ENCODE data around the gene NR4A1. TPM values are rescaled to one million over a fixed set of nuclear protein-coding genes. Genes with fewer than 3 reads are reported as not detected.

Gene NR4A1
- total and polyA plus RNA-seq, 2 of the 13 experiments (the other 11 are each of a cell fraction or from before 2014, with no cell fraction given), result 5.7 to 15.2 TPM

GRCh38 chr12:52050758-52051541 is at the start of gene NR4A1 (continued):
- TF ChIP-seq, protein P1, sequence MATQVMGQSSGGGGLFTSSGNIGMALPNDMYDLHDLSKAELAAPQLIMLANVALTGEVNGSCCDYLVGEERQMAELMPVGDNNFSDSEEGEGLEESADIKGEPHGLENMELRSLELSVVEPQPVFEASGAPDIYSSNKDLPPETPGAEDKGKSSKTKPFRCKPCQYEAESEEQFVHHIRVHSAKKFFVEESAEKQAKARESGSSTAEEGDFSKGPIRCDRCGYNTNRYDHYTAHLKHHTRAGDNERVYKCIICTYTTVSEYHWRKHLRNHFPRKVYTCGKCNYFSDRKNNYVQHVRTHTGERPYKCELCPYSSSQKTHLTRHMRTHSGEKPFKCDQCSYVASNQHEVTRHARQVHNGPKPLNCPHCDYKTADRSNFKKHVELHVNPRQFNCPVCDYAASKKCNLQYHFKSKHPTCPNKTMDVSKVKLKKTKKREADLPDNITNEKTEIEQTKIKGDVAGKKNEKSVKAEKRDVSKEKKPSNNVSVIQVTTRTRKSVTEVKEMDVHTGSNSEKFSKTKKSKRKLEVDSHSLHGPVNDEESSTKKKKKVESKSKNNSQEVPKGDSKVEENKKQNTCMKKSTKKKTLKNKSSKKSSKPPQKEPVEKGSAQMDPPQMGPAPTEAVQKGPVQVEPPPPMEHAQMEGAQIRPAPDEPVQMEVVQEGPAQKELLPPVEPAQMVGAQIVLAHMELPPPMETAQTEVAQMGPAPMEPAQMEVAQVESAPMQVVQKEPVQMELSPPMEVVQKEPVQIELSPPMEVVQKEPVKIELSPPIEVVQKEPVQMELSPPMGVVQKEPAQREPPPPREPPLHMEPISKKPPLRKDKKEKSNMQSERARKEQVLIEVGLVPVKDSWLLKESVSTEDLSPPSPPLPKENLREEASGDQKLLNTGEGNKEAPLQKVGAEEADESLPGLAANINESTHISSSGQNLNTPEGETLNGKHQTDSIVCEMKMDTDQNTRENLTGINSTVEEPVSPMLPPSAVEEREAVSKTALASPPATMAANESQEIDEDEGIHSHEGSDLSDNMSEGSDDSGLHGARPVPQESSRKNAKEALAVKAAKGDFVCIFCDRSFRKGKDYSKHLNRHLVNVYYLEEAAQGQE (IDR thresholded peaks at IDR 0.05; ENCODE audit: borderline replicate concordance in 1 of 2, low read depth in 1 of 2, low read length in 2 of 2), result 0 out of 4 replicates have a peak, but pooled peaks of 1 of the 2 experiments have one; percentile 26
- TF ChIP-seq ZNF121 (CRISPR knock-in tag; IDR thresholded peaks at IDR 0.05) (no peak), ZHX1 (CRISPR knock-in tag; IDR thresholded peaks at IDR 0.05; ENCODE audit: low read depth) (no peak), MED1 (CRISPR knock-in tag; IDR thresholded peaks at IDR 0.05) (peak; percentile 46; the same call in 1 of the 2 replicates), ZNF275 (CRISPR knock-in tag; IDR thresholded peaks at IDR 0.05; ENCODE audit: borderline replicate concordance) (no peak), MAX (IDR thresholded peaks at IDR 0.05) (peak; percentile 57), ZNF136 (CRISPR knock-in tag; IDR thresholded peaks at IDR 0.05; ENCODE audit: low read depth) (no peak), HDAC6 (IDR thresholded peaks at IDR 0.05; ENCODE audit: low read depth, low read length) (no peak), AHR (CRISPR knock-in tag; IDR thresholded peaks at IDR 0.05) (0 out of 2 replicates have a peak, but pooled peaks have one; percentile 20), TFDP1 (CRISPR knock-in tag; IDR thresholded peaks at IDR 0.05; ENCODE audit: borderline replicate concordance) (peak; percentile 52; the same call in 1 of the 2 replicates), ZNF543 (CRISPR knock-in tag; IDR thresholded peaks at IDR 0.05) (peak; percentile 61; the same call in 1 of the 2 replicates), MZF1 (CRISPR knock-in tag; IDR thresholded peaks at IDR 0.05; ENCODE audit: borderline replicate concordance) (no peak), SOX13 (IDR thresholded peaks at IDR 0.05) (no peak), SOX13 (CRISPR knock-in tag; conservative IDR thresholded peaks at IDR 0.05 in 1 of 2, IDR thresholded peaks at IDR 0.05 in 1 of 2) (peak in 1 of 2 experiments; percentile 27; a peak in 1 of 4 replicates), MIER3 (CRISPR knock-in tag; IDR thresholded peaks at IDR 0.05; ENCODE audit: borderline replicate concordance) (no peak), ASH2L (IDR thresholded peaks at IDR 0.05; ENCODE audit: insufficient read length, low read depth, low read length) (peak; percentile 46)

Data from HepG2 (cell line).